ENCODE results near the gene SYT3. TPM values are rescaled to one million over a fixed set of nuclear protein-coding genes. Genes with fewer than 3 reads are reported as not detected.

Gene SYT3
- polyA plus RNA-seq, 1 donor from 2014 or later: 9.4 TPM

Other genes with a start within 250 kb of the SYT3 start
- gene SPIB, start 220.9 kb downstream of the SYT3 start, polyA plus RNA-seq (ENCODE audit: insufficient read depth, low read depth, low replicate concordance): not detected
- gene MYBPC2, start 207.0 kb downstream of the SYT3 start, polyA plus RNA-seq (ENCODE audit: insufficient read depth, low read depth, low replicate concordance): not detected
- 171 TPM for gene EMC10, start 163.4 kb downstream of the SYT3 start, polyA plus RNA-seq (ENCODE audit: insufficient read depth, low read depth, low replicate concordance)
- 15.9 TPM for gene GARIN5A, start 163.0 kb downstream of the SYT3 start, polyA plus RNA-seq (ENCODE audit: insufficient read depth, low read depth, low replicate concordance)
- gene JOSD2, start 128.7 kb downstream of the SYT3 start, polyA plus RNA-seq (ENCODE audit: insufficient read depth, low read depth, low replicate concordance): 36.8 TPM
- gene ASPDH, start 126.0 kb downstream of the SYT3 start, polyA plus RNA-seq (ENCODE audit: insufficient read depth, low read depth, low replicate concordance): 58.1 TPM
- 52.9 TPM for gene LRRC4B, start 71.4 kb downstream of the SYT3 start, polyA plus RNA-seq (ENCODE audit: insufficient read depth, low read depth, low replicate concordance)
- not detected for gene C19orf81, start 9.6 kb upstream of the SYT3 start, polyA plus RNA-seq (ENCODE audit: insufficient read depth, low read depth, low replicate concordance)
- 15.5 TPM for gene SHANK1, start 79.9 kb upstream of the SYT3 start, polyA plus RNA-seq (ENCODE audit: insufficient read depth, low read depth, low replicate concordance)
- gene CLEC11A, start 83.5 kb upstream of the SYT3 start, polyA plus RNA-seq (ENCODE audit: insufficient read depth, low read depth, low replicate concordance): 5.7 TPM
- gene GPR32, start 130.6 kb upstream of the SYT3 start, polyA plus RNA-seq (ENCODE audit: insufficient read depth, low read depth, low replicate concordance): not detected
- gene ACP4, start 150.5 kb upstream of the SYT3 start, polyA plus RNA-seq (ENCODE audit: insufficient read depth, low read depth, low replicate concordance): not detected
- gene KLK1, start 183.9 kb upstream of the SYT3 start, polyA plus RNA-seq (ENCODE audit: insufficient read depth, low read depth, low replicate concordance): not detected
- not detected for gene KLK15, start 193.7 kb upstream of the SYT3 start, polyA plus RNA-seq (ENCODE audit: insufficient read depth, low read depth, low replicate concordance)
- gene KLK3, start 215.0 kb upstream of the SYT3 start, polyA plus RNA-seq (ENCODE audit: insufficient read depth, low read depth, low replicate concordance): not detected
- gene KLK2, start 233.6 kb upstream of the SYT3 start, polyA plus RNA-seq (ENCODE audit: insufficient read depth, low read depth, low replicate concordance): not detected